Measurements from ENCODE around the gene DPYD.

DNA sequence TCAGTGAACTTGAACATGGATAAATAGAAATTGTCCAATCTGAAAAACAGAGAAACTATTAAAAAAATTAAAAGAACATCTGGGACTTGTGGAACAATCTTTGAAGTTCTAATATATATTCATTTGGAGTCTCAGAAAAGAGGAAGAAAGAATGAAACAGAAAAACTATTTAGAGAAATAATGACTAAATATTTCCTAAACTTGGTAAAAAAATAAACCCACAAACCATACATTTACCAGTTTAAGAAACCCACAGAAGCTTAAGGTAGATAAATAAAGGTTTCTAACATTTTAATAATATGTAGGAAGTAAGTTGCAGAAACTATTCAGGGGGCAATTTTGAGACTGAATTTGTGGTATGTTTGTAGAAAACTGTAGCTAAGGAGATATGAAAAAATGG is 761.5 kb downstream of the DPYD start:
- TF ChIP-seq EZH2phosphoT487 (IDR thresholded peaks at IDR 0.05; ENCODE audit: borderline replicate concordance), result no peak
- TF ChIP-seq, protein P1, sequence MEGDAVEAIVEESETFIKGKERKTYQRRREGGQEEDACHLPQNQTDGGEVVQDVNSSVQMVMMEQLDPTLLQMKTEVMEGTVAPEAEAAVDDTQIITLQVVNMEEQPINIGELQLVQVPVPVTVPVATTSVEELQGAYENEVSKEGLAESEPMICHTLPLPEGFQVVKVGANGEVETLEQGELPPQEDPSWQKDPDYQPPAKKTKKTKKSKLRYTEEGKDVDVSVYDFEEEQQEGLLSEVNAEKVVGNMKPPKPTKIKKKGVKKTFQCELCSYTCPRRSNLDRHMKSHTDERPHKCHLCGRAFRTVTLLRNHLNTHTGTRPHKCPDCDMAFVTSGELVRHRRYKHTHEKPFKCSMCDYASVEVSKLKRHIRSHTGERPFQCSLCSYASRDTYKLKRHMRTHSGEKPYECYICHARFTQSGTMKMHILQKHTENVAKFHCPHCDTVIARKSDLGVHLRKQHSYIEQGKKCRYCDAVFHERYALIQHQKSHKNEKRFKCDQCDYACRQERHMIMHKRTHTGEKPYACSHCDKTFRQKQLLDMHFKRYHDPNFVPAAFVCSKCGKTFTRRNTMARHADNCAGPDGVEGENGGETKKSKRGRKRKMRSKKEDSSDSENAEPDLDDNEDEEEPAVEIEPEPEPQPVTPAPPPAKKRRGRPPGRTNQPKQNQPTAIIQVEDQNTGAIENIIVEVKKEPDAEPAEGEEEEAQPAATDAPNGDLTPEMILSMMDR (conservative IDR thresholded peaks at IDR 0.05; ENCODE audit: low read length), result no peak

Measured in Loucy (cell line).